WTC11 (cell line): ENCODE measurements around the gene CCDC195. TPM values are rescaled to one million over a fixed set of nuclear protein-coding genes. Genes with fewer than 3 reads are reported as not detected.

Experiments used
- ATAC-seq: fragments of 200-7000 bp; cut with Tn5 transposase; 2 replicates; pipeline ENCODE4 v1.10.0; 2021; ENCODE audit warnings: mild to moderate bottlenecking, moderate library complexity
- CTCF ChIA-PET: fragments of 300-600 bp; sonication (Branson Sonifier 250); formaldehyde crosslinking; loops from one replicate; lab custom pipeline; 2021; ENCODE audit warnings: antibody characterized with exemption; lab: Charles Lee
- POLR2A ChIA-PET: fragments of 350-600 bp; sonication (Branson Sonifier 250); formaldehyde crosslinking; loops from one replicate; lab custom pipeline; 2021; ENCODE audit warnings: antibody characterized with exemption; lab: Charles Lee
- DNase-seq: peaks from one replicate; pipeline ENCODE4 v3.0.0; 2021; ENCODE audit warnings: low spot score
- H3K27ac Mint-ChIP-seq: 2 replicates; pipeline ENCODE4 v1.8.0; 2021; ENCODE audit warnings: mixed read lengths
- H3K27me3 Mint-ChIP-seq: 2 replicates; pipeline ENCODE4 v1.8.0; 2021; ENCODE audit warnings: low read depth, mild to moderate bottlenecking, moderate library complexity, mixed read lengths
- H3K36me3 Mint-ChIP-seq: 2 replicates; pipeline ENCODE4 v1.8.0; 2021; ENCODE audit warnings: mixed read lengths
- H3K4me1 Mint-ChIP-seq: 2 replicates; pipeline ENCODE4 v1.8.0; 2022; ENCODE audit warnings: mixed read lengths
- H3K4me3 Mint-ChIP-seq: 2 replicates; pipeline ENCODE4 v1.8.0; 2021; ENCODE audit warnings: mild to moderate bottlenecking, moderate library complexity, mixed read lengths
- H3K9me3 Mint-ChIP-seq: 2 replicates; pipeline ENCODE4 v1.8.0; 2021; ENCODE audit warnings: mixed read lengths
- EMX1 ChIP-seq: fragments of 250-450 bp; sonication (Bioruptor Pico); IDR thresholded peaks from 2 replicates; pipeline ENCODE4 v1.8.0; 2021; ENCODE audit warnings: mild to moderate bottlenecking
- ESRRA ChIP-seq: sonication (generic); formaldehyde crosslinking; IDR thresholded peaks from 2 replicates; pipeline ENCODE4 v1.8.1; 2022; ENCODE audit warnings: mild to moderate bottlenecking, missing genetic modification reagents, borderline replicate concordance
- ETV6 ChIP-seq: sonication (generic); formaldehyde crosslinking; IDR thresholded peaks from 2 replicates; pipeline ENCODE4 v1.8.1; 2022; ENCODE audit warnings: mild to moderate bottlenecking, missing genetic modification reagents
- IRF2 ChIP-seq: sonication (generic); formaldehyde crosslinking; IDR thresholded peaks from 2 replicates; pipeline ENCODE4 v1.8.0; 2022; ENCODE audit warnings: low read depth, missing genetic modification reagents, borderline replicate concordance
- NR1H2 ChIP-seq: sonication (generic); formaldehyde crosslinking; IDR thresholded peaks from 2 replicates; pipeline ENCODE4 v1.9.0; 2021; ENCODE audit warnings: mild to moderate bottlenecking, moderate library complexity, missing genetic modification reagents
- RORB ChIP-seq: fragments of 250-450 bp; sonication (Bioruptor Pico); IDR thresholded peaks from 2 replicates; pipeline ENCODE4 v1.9.0; 2021; ENCODE audit warnings: mild to moderate bottlenecking
- SP1 ChIP-seq: sonication (generic); formaldehyde crosslinking; conservative IDR thresholded peaks from 2 replicates; pipeline ENCODE4 v1.8.1; 2022; ENCODE audit warnings: missing genetic modification reagents
- ZBTB21 ChIP-seq: sonication (generic); formaldehyde crosslinking; IDR thresholded peaks from 2 replicates; pipeline ENCODE4 v1.8.1; 2023; ENCODE audit warnings: mild to moderate bottlenecking, missing genetic modification reagents, borderline replicate concordance
- total RNA-seq: library from RNA; stranded (reverse); gene quantifications from 3 replicates; pipeline ENCODE4 v1.2.3, GENCODE V29; 2021
- TF ChIP-seq, protein P1 (sequence below): sonication (generic); formaldehyde crosslinking; IDR thresholded peaks from 2 replicates; pipeline ENCODE4 v1.8.0; 2023; ENCODE audit warnings: mild to moderate bottlenecking, missing genetic modification reagents
- TF ChIP-seq, protein P2 (sequence below): sonication (generic); formaldehyde crosslinking; IDR thresholded peaks from 2 replicates; pipeline ENCODE4 v1.8.1; 2023; ENCODE audit warnings: mild to moderate bottlenecking, missing genetic modification reagents, borderline replicate concordance
- TF ChIP-seq, protein P3 (sequence below): sonication (generic); formaldehyde crosslinking; IDR thresholded peaks from 2 replicates; pipeline ENCODE4 v1.8.0; 2022; ENCODE audit warnings: mild to moderate bottlenecking, missing genetic modification reagents
- TF ChIP-seq, protein P4 (sequence below): fragments of 250-450 bp; sonication (Bioruptor Pico); IDR thresholded peaks from 2 replicates; pipeline ENCODE4 v2.1.2; 2022; ENCODE audit warnings: mild to moderate bottlenecking, moderate library complexity
- TF ChIP-seq, protein P5 (sequence below): sonication (generic); formaldehyde crosslinking; IDR thresholded peaks from 2 replicates; pipeline ENCODE4 v1.8.1; 2023; ENCODE audit warnings: mild to moderate bottlenecking, missing genetic modification reagents, moderate library complexity

CCDC195 gene
- total RNA-seq, 1 experiment from 2014 or later, result not detected

DNA sequence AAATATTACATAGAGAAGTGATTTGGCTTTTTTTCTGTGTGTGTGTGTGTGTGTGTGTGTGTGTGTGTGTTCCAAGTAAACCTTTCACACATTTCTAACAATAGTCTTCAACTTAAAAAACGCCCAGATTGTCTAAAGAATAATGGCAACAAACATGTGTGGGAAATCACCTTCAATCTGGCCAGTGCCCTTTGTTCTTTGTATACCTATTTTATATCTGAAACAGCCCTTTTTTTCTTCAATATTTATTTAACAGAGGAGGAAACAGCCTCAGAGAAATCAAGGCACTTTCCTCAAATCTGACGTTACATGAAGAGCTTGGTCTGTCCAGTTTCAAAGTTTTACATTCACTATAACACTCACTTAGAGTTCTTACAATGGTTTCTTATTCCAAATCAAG, 25.3 kb downstream of the CCDC195 start:
- H3K4me3 Mint-ChIP-seq, result no peak overlapping the region
- ChIA-PET POLR2A (interaction anchor here (0.5 kb wide), 1 partner anchor 221 kb away, joined by 3 read pairs; no protein-coding TSS in a partner anchor), CTCF (no interaction called here)

DNA sequence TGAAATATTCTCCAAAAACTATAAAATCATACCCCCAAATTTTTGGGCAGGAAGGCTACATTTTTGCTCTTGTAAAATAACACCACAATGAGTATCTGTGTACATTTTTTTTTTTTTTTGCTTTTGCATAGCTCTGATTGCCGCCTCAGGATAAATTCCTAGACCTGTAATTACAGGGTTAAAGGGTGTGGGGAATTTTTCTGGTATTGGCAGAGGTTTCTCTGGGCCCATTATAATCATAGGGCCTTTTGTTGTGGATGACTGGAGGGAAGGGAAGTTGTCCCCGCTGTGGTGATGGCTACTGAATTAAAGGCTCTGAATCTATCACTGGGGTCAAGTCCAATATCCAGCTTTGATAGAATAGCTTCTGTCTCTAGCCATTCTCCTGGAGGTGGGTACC, 26.6 kb downstream of the CCDC195 start:
- no peak overlapping the region for H3K4me3 Mint-ChIP-seq
- ChIA-PET CTCF (interaction anchor here (0.6 kb wide), 1 partner anchor 38 kb away, joined by 4 read pairs; no protein-coding TSS in a partner anchor), POLR2A (interaction anchor here (0.5 to 0.6 kb wide), 2 partner anchors 223 to 312 kb away, joined by 3 read pairs; no protein-coding TSS in a partner anchor)
- no peaks in the 10 kb centered on the region for H3K4me1 Mint-ChIP-seq
- H3K27me3 Mint-ChIP-seq, result no peaks in the 10 kb centered on the region
- TF ChIP-seq RORB (CRISPR knock-in tag) (no peak), ETV6 (CRISPR knock-in tag) (no peak), IRF2 (no peak), NR1H2 (CRISPR knock-in tag) (no peak)
- TF ChIP-seq, protein P1, sequence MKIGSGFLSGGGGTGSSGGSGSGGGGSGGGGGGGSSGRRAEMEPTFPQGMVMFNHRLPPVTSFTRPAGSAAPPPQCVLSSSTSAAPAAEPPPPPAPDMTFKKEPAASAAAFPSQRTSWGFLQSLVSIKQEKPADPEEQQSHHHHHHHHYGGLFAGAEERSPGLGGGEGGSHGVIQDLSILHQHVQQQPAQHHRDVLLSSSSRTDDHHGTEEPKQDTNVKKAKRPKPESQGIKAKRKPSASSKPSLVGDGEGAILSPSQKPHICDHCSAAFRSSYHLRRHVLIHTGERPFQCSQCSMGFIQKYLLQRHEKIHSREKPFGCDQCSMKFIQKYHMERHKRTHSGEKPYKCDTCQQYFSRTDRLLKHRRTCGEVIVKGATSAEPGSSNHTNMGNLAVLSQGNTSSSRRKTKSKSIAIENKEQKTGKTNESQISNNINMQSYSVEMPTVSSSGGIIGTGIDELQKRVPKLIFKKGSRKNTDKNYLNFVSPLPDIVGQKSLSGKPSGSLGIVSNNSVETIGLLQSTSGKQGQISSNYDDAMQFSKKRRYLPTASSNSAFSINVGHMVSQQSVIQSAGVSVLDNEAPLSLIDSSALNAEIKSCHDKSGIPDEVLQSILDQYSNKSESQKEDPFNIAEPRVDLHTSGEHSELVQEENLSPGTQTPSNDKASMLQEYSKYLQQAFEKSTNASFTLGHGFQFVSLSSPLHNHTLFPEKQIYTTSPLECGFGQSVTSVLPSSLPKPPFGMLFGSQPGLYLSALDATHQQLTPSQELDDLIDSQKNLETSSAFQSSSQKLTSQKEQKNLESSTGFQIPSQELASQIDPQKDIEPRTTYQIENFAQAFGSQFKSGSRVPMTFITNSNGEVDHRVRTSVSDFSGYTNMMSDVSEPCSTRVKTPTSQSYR (CRISPR knock-in tag), result no peak
- TF ChIP-seq, protein P2, sequence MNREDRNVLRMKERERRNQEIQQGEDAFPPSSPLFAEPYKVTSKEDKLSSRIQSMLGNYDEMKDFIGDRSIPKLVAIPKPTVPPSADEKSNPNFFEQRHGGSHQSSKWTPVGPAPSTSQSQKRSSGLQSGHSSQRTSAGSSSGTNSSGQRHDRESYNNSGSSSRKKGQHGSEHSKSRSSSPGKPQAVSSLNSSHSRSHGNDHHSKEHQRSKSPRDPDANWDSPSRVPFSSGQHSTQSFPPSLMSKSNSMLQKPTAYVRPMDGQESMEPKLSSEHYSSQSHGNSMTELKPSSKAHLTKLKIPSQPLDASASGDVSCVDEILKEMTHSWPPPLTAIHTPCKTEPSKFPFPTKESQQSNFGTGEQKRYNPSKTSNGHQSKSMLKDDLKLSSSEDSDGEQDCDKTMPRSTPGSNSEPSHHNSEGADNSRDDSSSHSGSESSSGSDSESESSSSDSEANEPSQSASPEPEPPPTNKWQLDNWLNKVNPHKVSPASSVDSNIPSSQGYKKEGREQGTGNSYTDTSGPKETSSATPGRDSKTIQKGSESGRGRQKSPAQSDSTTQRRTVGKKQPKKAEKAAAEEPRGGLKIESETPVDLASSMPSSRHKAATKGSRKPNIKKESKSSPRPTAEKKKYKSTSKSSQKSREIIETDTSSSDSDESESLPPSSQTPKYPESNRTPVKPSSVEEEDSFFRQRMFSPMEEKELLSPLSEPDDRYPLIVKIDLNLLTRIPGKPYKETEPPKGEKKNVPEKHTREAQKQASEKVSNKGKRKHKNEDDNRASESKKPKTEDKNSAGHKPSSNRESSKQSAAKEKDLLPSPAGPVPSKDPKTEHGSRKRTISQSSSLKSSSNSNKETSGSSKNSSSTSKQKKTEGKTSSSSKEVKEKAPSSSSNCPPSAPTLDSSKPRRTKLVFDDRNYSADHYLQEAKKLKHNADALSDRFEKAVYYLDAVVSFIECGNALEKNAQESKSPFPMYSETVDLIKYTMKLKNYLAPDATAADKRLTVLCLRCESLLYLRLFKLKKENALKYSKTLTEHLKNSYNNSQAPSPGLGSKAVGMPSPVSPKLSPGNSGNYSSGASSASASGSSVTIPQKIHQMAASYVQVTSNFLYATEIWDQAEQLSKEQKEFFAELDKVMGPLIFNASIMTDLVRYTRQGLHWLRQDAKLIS, result no peak
- TF ChIP-seq, protein P3, sequence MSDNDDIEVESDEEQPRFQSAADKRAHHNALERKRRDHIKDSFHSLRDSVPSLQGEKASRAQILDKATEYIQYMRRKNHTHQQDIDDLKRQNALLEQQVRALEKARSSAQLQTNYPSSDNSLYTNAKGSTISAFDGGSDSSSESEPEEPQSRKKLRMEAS, result no peak
- TF ChIP-seq, protein P4, sequence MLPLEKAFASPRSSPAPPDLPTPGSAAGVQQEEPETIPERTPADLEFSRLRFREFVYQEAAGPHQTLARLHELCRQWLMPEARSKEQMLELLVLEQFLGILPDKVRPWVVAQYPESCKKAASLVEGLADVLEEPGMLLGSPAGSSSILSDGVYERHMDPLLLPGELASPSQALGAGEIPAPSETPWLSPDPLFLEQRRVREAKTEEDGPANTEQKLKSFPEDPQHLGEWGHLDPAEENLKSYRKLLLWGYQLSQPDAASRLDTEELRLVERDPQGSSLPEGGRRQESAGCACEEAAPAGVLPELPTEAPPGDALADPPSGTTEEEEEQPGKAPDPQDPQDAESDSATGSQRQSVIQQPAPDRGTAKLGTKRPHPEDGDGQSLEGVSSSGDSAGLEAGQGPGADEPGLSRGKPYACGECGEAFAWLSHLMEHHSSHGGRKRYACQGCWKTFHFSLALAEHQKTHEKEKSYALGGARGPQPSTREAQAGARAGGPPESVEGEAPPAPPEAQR (CRISPR knock-in tag), result no peak
- no peak overlapping the region for H3K27ac Mint-ChIP-seq
- peaks cover 3% of the 10 kb centered on the region; the same call in 1 of the 2 replicates for H3K9me3 Mint-ChIP-seq
- ATAC-seq, result no peak
- no peak for DNase-seq
- H3K36me3 Mint-ChIP-seq, result no peaks in the 10 kb centered on the region

More for the DNA sequence above, 25.3 kb downstream of the CCDC195 start:
- no peaks in the 10 kb centered on the region for H3K27me3 Mint-ChIP-seq
- no peak overlapping the region for H3K27ac Mint-ChIP-seq
- peaks cover 3% of the 10 kb centered on the region; the same call in 1 of the 2 replicates for H3K9me3 Mint-ChIP-seq
- TF ChIP-seq EMX1 (CRISPR knock-in tag) (no peak), ZBTB21 (CRISPR knock-in tag) (no peak)
- TF ChIP-seq, protein P5, sequence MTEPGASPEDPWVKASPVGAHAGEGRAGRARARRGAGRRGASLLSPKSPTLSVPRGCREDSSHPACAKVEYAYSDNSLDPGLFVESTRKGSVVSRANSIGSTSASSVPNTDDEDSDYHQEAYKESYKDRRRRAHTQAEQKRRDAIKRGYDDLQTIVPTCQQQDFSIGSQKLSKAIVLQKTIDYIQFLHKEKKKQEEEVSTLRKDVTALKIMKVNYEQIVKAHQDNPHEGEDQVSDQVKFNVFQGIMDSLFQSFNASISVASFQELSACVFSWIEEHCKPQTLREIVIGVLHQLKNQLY (CRISPR knock-in tag), result no peak
- H3K36me3 Mint-ChIP-seq, result no peaks in the 10 kb centered on the region
- no peaks in the 10 kb centered on the region for H3K4me1 Mint-ChIP-seq
- ATAC-seq (no peak), DNase-seq (no peak)

DNA sequence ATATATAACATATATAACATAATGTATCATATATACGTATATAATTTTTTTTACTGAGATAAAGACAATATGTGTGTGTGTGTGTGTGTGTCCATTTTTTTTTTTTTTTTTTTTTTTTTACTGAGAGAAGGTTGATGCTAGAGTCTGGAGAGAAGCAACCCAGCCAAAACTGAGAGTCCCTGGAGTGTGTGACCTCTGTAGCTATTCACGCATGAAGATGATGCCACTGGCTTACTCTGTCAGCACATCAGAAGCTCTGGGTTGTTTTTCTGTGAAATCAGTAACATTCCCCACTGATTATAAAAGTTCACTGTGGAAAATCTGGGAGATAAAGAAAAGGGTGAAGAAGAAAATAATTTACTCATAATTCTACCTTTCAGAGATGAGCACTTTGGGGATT, 27.2 kb downstream of the CCDC195 start:
- ChIA-PET CTCF (interaction anchor here (0.6 kb wide), 1 partner anchor 38 kb away, joined by 4 read pairs; no protein-coding TSS in a partner anchor), POLR2A (no interaction called here)
- H3K4me1 Mint-ChIP-seq, result no peaks in the 10 kb centered on the region
- H3K27me3 Mint-ChIP-seq, result no peaks in the 10 kb centered on the region
- H3K36me3 Mint-ChIP-seq, result no peaks in the 10 kb centered on the region
- TF ChIP-seq SP1 (CRISPR knock-in tag) (no peak), ESRRA (CRISPR knock-in tag) (no peak)
- ATAC-seq, result no peak
- H3K27ac Mint-ChIP-seq, result no peak overlapping the region
- DNase-seq, result no peak
- no peak overlapping the region for H3K4me3 Mint-ChIP-seq
- H3K9me3 Mint-ChIP-seq, result no peaks in the 10 kb centered on the region; the same call in 1 of the 2 replicates
